HL-60/S4 treated with phorbol 12-myristate 13-acetate at 8.2 ng/mL for 4 days and 3 days (cell line): ENCODE measurements around the gene ANO9.
"Not testable (repeated sequence)": the region's sequence is repeated elsewhere in the genome, so short reads cannot be mapped to it uniquely, and the experiment has no call there.

ENCODE experiments used
- in situ Hi-C: fragments of 300-500 bp; cut with MboI; formaldehyde crosslinking; loops from 2 replicates; pipeline ENCODE4 v1.15.0; 2022; ENCODE audit warnings: low sequenced_read_pairs

ANO9 gene

DNA sequence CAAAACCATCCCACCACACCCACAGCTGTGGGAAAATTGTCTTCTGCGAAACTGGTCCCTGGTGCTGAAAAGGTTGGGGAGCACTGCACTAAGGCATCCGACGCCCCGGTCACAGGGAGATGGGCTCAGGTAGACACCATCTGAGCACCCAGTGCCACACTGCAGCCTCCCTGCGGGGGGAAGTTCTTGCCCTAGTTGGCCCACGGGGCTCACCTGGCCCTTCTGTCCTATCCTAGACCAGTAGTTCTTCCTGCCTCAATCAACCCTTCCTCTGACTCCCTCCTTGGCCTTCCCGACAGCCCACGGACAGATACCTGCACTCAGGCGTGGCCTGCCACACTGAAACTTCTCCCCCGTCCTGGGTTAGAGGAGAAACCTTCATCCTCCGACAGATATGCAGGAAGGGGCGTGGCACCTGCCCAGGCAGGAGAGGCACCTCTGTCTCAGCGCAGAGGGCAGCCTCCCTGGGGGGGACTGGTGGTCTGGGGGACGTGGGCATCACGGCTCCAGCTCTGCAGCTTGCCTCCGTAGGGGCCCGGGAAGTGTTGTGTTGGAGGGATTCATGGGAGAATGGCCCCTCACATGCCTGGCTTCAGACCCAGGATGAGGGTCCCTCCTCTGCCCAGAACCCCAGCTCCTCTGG lies 4.5 kb downstream of the ANO9 start:
- in situ Hi-C loops, result no loop called here

DNA sequence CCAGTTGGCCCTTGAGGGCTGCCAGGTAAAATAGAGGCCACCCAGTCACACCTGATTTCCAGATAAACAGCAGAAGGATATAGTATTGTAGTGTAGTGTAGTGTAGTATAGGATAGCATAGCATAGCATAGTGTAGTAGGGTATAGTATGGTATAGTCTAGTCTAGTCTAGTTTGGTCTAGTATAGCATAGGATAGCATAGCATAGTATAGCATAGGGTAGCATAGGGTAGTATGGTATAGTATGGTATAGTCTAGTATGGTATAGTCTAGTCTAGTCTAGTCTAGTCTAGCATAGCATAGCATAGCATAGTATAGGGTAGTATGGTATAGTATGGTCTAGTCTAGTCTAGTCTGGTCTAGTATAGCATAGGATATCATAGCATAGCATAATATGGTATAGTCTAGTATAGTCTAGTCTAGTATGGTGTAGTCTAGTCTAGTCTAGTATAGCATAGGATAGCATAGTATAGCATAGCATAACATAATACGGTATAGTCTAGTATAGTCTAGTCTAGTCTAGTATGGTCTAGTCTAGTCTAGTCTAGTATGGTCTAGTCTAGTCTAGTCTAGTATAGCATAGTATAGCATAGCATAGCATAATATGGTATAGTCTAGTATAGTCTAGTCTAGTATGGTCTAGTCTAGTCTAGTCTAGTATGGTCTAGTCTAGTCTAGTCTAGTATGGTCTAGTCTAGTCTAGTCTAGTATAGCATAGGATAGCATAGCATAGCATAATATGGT lies 6.6 kb downstream of the ANO9 start:
- in situ Hi-C loops, result not testable (repeated sequence)

DNA sequence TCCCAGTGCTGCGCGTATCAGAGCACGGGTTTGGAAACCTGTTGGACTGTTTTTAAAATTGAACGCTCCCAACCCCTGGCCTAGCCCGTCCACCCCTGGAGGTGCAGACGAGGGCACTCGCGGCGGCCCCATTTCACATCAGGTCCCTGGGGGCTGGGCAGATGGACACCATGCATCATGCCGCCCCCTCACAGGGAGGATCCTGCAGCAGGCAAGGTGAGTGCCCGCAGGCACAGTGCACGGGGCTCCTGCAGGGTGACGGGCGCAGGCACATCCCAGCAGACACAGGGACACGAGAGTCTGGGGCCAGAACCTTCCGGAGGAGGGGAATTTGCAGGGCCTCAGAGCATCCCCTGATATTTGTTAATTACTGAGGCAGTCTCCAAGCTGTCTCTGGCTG lies 7.3 kb downstream of the ANO9 start:
- in situ Hi-C loops, result no loop called here

DNA sequence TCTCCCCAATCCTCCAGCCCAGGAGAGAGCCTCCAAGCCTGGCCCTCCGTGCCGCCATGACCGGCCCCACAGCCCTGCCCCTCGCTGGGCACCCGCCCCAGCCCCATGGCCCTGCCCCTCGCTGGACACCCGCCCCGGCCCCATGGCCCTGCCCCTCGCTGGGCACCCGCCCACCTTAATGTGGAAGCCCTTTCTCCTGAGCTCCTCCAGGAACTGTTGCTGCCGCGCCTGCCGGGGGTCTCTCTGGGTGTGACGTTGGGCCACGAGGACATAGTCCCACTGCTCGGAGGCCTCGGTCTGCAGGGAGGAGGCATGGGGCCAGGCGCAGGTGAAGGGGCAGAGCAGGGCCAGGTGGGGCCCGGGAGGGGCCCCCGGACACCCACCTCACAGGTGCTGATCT lies 8.2 kb downstream of the ANO9 start:
- in situ Hi-C loops, result no loop called here

DNA sequence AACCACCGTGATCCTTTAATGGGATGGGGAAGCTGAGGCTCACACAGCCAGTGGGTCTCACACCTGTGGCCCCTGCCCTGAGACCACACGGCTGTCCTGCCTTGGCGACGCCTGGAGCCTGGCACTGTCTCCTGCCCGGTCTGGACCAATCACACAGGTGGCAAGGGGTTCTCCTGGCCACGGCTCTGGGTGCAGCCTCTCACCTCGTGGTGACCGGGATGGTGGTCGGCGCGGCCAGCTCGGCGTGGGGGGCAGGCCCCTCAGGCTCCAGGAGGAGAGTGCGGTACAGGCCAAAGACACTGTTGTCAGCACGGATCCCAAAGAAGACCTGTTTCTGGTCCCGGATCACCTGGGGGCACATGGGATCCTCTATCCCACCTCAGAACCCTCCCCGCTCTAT lies 8.7 kb downstream of the ANO9 start:
- in situ Hi-C loops, result no loop called here

DNA sequence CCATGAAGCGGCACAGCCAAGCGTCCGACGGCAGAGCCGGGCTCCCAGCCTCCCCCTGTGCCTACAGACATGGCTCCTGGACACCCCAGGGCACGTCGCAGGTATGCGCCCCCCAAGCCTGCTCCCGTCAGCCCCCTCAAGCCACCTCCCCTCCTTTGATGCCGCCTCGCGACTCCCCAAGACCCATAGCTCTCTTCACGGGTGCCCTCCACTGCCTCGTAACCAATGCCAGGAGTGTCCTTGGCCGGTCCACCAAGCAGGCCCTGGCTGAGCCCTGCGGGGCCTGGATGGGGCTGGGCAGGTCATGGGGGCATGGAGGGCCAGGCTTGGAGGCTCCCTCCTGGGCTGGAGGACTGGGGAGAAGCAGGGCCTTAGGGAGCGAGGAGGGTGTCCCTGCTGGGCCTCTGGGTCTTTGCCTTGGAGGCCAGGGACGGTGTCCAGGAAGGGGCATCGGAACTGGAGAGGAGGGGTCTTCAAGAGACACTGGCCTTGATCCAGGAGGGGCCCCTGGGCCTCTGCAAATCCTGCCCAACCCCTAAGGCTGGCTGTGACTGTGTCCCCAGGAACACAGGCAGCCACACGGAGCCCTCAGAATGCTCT lies 9.2 kb downstream of the ANO9 start:
- in situ Hi-C loops, result no loop called here

DNA sequence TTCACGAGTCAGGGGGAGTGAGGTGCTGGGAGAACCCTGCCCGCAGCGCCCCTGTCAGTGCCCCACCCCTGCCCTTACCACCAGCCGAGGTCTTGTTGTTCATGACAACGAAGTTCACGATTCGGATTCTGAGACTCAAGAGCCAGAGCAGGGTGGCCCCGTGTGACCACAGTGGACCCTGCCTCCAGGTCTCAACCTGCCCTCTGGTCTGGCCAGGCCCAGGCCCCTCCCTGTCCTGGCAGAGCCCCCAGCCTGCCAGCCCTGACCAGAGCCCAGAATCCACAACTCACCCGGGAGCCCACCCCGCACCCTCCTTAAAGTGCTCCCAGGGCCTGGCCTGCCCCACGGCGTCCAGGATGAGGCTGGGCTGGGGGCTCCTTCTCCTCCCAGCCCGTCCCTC lies 9.9 kb downstream of the ANO9 start:
- in situ Hi-C loops, result no loop called here

DNA sequence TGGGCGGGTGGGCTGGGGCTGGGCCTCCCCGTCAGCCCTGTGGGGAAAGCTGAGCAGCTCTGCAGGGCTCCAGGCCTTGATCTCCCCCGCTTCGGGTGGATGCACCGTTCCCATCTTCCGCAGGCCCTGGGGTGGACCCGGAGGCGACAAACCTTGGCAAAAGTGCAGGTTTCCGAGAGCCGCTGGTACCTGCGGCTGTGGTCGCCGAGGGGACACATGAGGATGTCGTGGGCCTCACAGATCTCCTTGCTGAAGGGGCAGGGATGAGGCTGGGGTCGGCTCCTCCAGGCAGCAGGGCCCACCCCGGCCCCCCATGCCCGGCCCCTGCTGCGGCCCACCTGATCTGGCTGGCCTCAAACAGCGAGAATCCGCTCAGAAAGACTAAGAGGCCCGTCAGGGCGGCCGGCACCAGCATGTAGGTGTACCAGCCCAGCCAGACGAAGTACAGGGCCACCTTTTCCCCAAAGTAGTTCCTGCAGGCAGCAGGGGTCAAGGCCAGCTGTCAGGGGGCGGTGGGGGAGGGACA lies 11.8 kb downstream of the ANO9 start:
- in situ Hi-C loops, result no loop called here

DNA sequence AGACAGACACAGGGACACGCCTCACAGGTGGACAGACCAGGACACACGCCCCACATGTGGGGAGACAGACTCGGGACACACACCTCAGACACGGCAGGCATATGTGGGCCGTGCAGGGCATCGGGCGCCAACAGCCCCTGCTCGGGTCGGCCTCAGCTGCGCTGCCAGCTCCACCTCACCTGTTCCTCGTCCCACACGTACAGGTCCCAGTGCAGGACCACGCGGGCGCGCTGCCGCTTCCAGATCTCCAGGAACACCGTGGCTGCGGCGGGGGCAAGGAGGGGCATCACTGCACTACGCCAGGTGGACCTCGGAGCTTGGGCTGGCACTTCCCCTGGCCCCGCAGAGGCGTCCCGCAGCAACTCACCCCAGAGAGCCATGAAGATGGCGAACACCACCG lies 12.4 kb downstream of the ANO9 start:
- in situ Hi-C loops, result no loop called here

DNA sequence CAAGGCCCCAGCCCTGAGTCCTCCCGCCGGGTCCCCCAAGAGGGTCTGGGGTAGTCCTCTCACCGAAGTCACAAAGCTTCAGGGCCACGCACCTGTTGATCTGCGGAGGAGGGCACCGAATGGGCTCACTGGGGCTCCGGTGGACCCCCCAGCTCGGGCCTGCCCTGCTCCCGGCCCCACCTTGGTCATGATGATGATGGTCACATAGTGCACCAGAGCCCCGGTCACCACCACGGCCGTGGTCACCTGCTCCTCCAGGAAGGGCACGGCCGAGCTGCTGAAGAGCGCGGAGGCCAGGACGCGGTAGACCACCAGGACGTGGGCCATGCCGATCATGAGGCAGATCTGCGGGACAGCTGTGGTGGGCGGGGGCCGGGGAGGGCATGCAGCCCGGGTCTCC lies 13.5 kb downstream of the ANO9 start:
- in situ Hi-C loops, result no loop called here

DNA sequence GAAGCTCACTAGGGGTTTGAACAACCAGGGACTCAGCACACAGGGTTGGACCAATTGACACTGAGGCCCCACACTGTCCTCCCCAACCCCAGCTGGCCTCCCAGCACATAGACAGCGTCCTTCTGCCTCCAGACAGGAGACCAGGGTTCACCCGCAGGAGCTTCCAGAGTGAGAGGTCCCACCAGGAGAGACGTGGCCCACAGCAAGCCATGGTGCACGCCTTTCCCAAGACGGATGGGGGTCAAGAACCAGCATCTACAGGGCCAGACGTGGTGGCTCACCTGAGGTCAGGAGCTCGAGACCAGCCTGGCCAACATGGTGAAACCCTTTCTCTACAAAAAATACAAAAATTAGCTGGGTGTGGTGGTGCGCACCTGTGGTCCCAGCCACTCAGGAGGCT lies 15.0 kb downstream of the ANO9 start:
- in situ Hi-C loops, result no loop called here

DNA sequence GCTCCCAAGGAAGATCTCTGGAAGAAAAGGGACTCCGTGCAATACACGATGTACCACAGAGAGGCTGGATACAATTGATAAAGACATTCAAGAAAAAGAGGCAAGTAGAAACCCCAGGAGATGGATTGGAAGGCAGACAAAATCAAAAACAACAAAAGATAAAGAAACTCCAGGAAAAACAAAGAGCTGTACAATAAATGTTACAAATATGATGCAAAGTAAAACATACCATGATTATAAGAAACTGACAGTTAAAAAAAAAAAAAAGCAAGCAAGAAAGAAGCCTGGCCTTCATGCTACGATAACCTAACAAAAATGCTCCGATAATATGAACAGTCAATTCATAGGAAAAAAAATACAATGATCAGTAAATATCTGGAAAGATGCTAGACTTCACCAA lies 16.5 kb downstream of the ANO9 start:
- in situ Hi-C loops, result no loop called here

DNA sequence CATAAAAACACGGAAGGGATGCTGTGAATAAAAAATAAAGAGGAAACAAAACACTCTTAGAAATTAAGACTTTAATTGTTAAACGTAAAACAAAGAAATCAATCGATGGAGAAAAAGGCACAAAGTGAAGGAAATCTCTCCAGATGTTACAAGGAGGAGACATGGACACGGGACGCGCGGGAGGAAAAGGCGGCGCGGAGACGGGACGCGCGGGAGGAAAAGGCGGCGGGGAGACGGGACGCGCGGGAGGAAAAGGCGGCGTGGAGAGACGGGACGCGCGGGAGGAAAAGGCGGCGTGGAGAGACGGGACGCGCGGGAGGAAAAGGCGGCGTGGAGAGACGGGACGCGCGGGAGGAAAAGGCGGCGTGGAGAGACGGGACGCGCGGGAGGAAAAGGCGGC lies 17.0 kb downstream of the ANO9 start:
- in situ Hi-C loops, result not testable (repeated sequence)

DNA sequence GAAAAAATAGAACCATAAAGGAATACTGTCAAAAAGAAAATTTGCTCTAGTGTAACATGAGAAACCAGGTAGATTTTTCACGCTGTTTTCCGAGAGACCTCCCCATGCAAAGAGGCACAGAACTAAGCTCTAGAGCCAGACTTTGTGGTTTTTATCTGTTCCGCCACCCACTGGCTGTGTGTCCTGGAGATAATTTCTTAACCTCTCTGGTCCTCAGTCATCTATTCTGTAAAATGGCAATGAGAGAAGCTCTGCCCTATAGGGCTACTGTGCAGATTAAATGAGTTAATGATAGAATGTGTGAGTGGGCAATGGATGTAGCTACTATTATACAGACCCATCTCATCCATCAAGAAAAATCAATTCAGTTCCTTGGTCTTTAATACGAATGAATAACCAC lies 17.6 kb downstream of the ANO9 start:
- in situ Hi-C loops, result no loop called here

DNA sequence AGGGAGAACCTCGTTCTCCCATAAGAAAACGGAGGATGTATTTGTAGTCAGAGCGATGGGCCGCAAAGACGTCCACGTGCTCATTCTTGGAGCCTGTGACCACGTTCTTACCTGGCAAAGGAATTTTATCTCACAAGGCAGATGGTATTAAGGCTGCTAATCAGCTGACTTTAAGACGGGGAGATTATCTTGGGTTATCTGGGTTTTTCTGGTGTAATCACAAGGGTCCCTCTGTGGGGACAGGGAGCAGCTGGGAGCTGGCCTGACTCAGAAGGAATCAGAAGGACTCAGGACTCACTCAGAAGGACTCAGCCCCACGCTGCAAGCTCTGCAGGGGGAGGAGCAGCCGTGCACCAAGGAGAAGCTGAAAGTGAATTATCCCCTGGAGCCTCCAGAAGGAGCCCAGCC lies 19.6 kb downstream of the ANO9 start:
- in situ Hi-C loops, result no loop called here

DNA sequence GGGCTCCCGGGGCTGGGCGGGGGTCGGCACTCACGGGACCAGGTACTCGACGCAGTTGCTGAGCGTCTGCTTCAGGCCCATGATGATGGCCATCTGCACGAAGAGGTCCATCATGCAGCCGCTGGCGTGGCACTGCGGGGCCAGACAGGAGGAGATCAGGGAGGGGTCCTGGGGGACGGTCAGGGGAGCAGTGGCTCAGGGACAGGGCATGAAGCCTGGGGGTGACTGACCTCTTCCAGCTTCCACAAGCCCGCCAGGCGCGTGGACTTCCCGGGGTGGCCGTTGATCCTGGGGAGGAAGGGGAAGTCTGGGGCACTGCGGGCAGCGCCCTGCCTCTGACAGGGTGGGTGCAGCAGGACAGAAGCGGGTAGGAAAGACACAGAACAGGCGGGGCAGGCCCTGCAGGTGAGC lies 20.9 kb downstream of the ANO9 start:
- in situ Hi-C loops, result no loop called here

DNA sequence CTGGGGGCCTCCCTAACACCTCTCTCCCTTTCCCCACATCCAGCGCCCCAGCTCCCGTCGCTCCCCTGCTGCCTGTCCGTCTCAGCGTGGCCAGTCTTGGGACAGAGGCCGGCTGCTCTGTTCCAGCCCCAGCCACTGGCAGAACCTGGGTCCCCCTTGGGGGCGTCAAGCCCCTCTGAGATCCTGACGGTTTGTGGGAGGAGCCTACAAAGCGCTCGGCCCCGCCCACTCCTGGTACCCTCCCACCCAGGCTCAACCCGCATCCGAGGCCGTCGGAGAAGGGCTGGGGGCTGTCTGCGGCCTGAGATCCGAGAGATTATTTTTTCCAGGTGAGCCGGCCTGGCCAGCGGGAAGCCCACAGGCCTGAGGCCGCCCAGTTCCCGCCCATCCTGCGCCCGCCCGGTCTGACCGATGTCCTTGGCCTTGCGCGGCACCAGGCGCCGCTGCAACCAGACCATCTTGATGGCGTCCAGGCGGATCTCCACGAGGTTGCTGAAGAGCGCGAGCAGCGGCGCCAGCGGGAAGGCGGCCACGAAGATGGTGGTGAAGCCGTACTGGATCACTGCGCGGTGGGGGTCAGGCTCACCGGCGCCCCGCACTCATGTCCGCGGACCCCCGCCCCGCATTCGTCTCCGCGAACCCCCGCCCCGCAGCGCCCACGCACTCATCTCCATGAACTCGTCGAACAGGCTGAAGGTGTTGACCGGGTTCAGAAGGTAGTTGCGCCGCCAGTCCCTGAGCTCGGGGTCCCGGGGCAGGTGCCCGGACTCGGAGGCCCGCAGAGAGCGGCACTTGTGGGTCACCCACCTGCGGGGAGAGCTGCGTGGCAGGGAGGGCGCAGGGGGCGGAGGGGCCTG lies 21.5 kb downstream of the ANO9 start:
- in situ Hi-C loops, result no loop called here

DNA sequence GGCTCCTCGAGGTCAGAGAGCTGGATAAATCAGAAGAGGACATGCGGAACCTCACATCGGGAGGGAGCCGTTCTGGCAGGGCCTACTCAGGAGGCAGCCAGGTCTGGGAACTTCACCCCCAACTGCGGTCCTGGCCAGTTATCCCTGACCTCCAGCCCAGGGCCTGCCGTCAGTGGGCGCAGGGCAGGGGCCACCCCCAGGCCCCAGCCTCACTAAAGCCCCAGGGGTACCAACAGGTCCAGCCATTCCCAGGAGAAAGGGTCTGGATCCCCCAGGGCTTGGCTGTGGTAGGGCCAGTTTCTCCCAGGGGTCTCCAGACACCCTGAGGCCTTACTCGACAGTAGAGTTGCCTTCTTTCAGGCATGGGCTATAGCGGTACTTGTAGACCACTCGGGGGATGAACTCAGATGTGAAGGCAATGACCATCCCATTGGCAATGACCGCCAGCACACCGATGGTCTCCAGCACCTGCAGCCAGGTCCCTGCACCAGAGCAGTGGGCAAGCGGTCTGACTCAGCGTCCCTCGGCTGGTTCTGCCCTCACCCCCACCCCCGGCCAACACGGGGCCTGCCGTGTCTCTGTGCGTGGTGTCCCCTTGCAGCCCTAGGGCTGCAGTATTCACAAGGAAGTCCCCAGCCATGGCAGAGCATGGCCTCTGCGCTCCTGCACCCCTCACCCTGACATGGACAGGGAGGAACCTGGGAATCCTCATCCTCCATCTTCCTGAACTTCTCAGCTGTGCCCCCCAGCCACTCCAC lies 22.4 kb downstream of the ANO9 start:
- in situ Hi-C loops, result no loop called here

DNA sequence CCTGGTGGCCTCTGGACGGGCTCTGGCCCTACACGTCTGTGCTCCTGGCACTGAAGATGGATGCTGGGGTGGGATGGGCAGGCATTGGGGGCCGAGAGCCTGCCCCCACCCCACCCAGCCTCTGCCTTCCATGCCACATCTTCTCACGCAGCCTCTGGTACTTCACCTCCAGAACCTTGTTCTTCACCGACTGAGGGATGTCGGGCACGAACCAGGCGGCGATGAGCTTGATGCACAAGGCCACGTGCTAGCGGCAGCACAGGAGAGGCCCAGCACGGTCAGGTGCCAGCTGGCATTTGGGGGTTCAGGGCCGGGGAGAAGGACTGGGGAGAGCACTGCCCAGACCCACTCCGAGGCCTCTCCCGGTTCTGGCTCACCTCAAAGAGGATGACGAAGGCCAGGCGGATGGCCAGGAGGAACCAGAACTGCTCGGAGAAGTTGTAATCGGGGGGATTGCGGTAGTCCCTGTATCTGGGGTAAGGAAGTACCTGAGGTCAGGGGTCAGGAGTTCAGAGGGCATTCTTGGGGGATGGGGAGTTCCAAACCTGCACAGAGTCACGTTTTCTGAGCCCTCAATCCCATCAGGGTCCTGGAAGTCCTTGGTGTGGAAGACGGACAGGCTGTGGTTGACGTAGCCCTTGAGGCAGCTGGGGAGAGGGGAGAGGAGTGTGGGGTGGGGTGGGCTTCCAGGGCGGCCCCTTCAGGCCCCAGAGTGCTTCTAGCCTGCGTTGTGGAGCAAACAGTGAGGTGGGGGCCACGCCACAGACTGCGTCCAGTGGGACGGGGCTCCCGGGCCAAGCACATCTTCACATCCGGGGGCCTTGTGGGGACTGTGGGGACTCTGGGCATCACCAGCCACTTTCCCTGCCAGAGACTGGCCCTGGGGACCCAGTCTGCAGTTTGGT lies 23.2 kb downstream of the ANO9 start:
- in situ Hi-C loops, result no loop called here
